GM12872 (cell line): ENCODE results near the gene IL1RN.

Experiments
- CTCF ChIP-seq: IDR thresholded peaks from 3 replicates; pipeline ENCODE4 v1.5.1; 2011; ENCODE audit warnings: low read depth, mild to moderate bottlenecking, low read length, moderate library complexity; ENCODE audit not compliant: insufficient read depth

The IL1RN gene

DNA sequence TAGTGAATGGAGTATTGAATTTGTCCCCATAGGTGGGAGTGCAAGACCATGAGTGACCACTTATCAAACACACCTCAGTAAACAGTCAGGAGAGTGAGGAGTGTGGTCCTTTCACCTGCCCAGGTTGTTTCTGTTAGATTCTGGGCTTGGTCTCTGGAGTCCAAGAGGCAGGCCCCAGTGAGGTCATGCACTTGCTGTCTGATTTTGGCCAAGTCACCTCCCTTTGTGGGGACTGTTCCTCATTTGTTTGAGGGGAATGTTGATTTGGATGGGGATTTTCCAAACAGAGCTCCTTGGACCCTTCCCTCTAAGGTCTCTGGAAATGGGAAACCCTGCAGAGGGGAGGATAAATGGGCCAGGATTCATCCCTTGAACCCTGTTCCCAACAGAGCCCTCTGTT lies 7.3 kb downstream of the IL1RN start:
- no peak for TF ChIP-seq CTCF

DNA sequence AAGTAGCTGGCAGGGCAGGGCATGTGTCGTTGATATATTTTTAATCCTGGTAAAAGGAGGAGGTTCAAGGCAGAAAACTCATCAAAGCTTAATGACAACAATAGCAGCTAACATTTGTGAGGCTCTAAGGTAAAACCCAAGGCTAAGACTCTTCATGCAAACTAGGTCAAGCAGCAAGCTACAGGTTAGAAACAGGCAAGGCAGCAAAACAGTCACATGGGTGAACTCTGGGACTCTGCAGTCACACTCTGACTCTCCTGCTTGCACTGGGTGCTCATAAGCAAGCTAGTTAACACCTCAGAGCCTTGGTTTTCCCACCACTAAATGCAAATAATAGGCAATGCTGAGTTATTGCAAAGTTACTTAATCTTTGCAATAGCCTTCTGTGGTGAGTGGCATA lies 7.9 kb downstream of the IL1RN start:
- no peak for TF ChIP-seq CTCF

- TF ChIP-seq CTCF: peak; percentile 71
Measured at GRCh38 chr2:113136828-113137775, 9.7 kb downstream of the IL1RN start.

GRCh38 chr2:113137827-113138226 lies 10.4 kb downstream of the IL1RN start:
- no peak for TF ChIP-seq CTCF

DNA sequence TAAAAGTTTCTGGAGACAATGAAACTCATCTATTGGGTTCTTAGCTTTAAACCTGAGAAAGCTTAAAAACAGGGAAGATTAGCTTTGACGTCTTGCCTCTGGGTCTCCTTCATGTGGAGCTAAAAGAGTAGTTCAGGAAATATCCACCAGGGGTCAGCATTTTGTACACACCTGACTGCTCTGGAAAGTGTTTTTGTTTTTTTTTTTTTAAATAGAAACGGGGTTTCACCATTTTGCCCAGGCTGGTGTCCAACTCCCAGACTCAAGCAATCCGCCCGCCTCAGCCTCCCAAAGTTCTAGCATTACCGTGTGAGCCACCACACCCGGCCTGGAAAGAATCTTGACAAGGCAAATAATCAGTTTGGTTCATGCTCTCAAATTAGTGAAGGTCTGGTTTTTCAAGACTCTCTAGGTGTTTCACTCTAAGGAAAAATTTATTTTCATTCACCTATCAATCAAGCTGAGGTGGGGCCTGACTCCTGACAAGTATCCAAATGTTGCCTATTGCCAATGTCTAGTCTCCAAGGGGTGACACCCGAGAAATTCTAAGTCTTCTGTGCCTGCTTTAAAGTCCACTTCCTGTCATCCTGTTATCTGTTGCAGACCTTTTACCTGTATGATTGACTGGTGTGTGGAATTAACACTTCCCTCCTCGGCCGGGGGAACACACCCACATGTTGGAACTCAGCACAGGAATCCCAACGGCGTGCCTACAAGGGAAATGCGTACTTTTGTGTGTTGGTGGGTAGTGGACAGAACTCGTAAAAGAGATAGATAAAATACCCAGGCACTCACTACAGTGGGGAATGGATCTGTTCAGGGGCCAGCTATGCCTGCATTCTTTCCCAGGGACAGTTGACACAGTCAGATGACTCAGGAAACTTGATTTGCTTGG lies 11.3 kb downstream of the IL1RN start:
- TF ChIP-seq CTCF: peak; percentile 76

GRCh38 chr2:113141451-113141850 lies 14.1 kb downstream of the IL1RN start:
- TF ChIP-seq CTCF: no peak

GRCh38 chr2:113142290-113142689 lies 14.9 kb downstream of the IL1RN start:
- no peak for TF ChIP-seq CTCF
